Body of pancreas (tissue), 4 donors: ENCODE measurements around the gene GSG1L. TPM values are rescaled to one million over a fixed set of nuclear protein-coding genes. Genes with fewer than 3 reads are reported as not detected.

Source experiments
- ATAC-seq: fragments of 150-250 bp; one replicate; pipeline ENCODE4 v1.9.1; 2016
- DNase-seq, 4 donors: peaks; one replicate each; pipeline ENCODE4 v3.0.0-alpha.2; 2019
- H3K27ac ChIP-seq, 4 donors: fragments of 200-600 bp; sonication (generic); 1 replicate in 3 of 4; 2 replicates in 1 of 4; pipeline versions ENCODE4 v1.5.1 to v1.6.1; 2016 to 2019; ENCODE audit warnings: mild to moderate bottlenecking in 1 of 4, mixed read lengths in 1 of 4, moderate library complexity in 1 of 4
- H3K27me3 ChIP-seq, 2 donors: fragments of 200-600 bp; sonication (generic); one replicate each; pipeline ENCODE4 v1.6.0; 2016; ENCODE audit warnings: mild to moderate bottlenecking in 1 of 2
- H3K36me3 ChIP-seq, 2 donors: fragments of 200-600 bp; sonication (generic); replicated peaks in 1 of 2; 2 replicates each; pipeline ENCODE4 v1.5.1; 2016; ENCODE audit warnings: low read depth in 2 of 2; ENCODE audit not compliant: insufficient read depth in 1 of 2
- H3K4me1 ChIP-seq: fragments of 200-600 bp; sonication (generic); one replicate; pipeline ENCODE4 v1.6.0; 2016
- H3K4me3 ChIP-seq, 2 donors: fragments of 200-600 bp; sonication (generic); 1 replicate in 1 of 2; 2 replicates in 1 of 2; pipeline ENCODE4 v1.5.1; 2016 to 2019
- H3K9me3 ChIP-seq, 3 donors: fragments of 200-600 bp; sonication (generic); 1 replicate in 2 of 3; 2 replicates in 1 of 3; pipeline ENCODE4 v1.5.1; 2016
- POLR2A ChIP-seq, 3 donors: fragments of 450-650 bp; IDR thresholded peaks; one replicate each; pipeline ENCODE4 v1.6.1; 2016; ENCODE audit warnings: antibody characterized with exemption in 3 of 3, mild to moderate bottlenecking in 2 of 3
- WGBS, 2 donors: methylation state at CpG; one replicate each; pipeline ENCODE4 v1.1.5; 2017; 5-methylcytosine and 5-hydroxymethylcytosine counted together
- intact Hi-C: fragments of 100-400 bp; cut with DNase I; formaldehyde crosslinking; loops from one replicate; pipeline ENCODE4 v1.15.1; 2023
- total RNA-seq, 2 donors: library from RNA; depleted of rRNA; stranded (reverse); fragments of >200 nt; gene quantifications; one replicate each; pipeline ENCODE4 v1.1.0, GENCODE V29; 2016
- TF ChIP-seq, protein P1 (sequence below), 7 experiments: fragments of 450-650 bp in 4 of 7; fragments of 200-600 bp in 3 of 7; sonication (generic) in 3 of 7; IDR thresholded peaks; one replicate each; pipeline ENCODE4 v1.5.1; 2016 to 2019; ENCODE audit warnings: antibody characterized with exemption in 7 of 7

Gene GSG1L
- total RNA-seq, 2 donors from 2014 or later, result not detected

DNA sequence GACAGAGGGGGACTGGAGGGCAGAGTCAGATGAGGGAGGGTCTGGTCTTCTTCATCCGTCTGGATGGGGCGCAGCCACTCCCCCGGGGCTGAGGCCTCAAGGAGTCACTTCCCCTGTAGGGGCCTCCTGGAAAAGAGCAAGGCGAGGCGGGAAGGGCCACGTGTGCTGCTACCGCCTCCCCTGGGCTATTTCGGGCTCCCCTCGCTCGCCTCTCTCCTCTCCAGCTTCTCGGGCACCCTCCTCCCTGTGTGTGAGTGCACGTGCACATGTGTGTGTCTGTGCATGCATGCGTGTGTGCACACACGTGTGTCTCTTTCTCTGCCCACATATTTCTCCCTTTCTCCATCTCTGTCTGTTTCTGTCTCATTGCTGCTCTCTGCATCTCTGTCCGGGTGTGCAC, 10.1 kb downstream of the GSG1L start:
- Histone ChIP-seq H3K27me3 (no peaks in the 10 kb centered on the region), H3K27ac (no peak overlapping the region), H3K4me1 (no peaks in the 10 kb centered on the region), H3K9me3 (no peaks in the 10 kb centered on the region), H3K36me3 (no peaks in the 10 kb centered on the region), H3K4me3 (no peak overlapping the region)
- DNase-seq, result no peak
- intact Hi-C loops, result no loop called here
- no peak for TF ChIP-seq POLR2A (IDR thresholded peaks at IDR 0.05)
- TF ChIP-seq, protein P1, sequence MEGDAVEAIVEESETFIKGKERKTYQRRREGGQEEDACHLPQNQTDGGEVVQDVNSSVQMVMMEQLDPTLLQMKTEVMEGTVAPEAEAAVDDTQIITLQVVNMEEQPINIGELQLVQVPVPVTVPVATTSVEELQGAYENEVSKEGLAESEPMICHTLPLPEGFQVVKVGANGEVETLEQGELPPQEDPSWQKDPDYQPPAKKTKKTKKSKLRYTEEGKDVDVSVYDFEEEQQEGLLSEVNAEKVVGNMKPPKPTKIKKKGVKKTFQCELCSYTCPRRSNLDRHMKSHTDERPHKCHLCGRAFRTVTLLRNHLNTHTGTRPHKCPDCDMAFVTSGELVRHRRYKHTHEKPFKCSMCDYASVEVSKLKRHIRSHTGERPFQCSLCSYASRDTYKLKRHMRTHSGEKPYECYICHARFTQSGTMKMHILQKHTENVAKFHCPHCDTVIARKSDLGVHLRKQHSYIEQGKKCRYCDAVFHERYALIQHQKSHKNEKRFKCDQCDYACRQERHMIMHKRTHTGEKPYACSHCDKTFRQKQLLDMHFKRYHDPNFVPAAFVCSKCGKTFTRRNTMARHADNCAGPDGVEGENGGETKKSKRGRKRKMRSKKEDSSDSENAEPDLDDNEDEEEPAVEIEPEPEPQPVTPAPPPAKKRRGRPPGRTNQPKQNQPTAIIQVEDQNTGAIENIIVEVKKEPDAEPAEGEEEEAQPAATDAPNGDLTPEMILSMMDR (IDR thresholded peaks at IDR 0.05), result no peak
- ATAC-seq, result no peak
- 24 to 27% methylated on average over 13 to 15 of the region's 15 CpGs for WGBS, 2 donors

DNA sequence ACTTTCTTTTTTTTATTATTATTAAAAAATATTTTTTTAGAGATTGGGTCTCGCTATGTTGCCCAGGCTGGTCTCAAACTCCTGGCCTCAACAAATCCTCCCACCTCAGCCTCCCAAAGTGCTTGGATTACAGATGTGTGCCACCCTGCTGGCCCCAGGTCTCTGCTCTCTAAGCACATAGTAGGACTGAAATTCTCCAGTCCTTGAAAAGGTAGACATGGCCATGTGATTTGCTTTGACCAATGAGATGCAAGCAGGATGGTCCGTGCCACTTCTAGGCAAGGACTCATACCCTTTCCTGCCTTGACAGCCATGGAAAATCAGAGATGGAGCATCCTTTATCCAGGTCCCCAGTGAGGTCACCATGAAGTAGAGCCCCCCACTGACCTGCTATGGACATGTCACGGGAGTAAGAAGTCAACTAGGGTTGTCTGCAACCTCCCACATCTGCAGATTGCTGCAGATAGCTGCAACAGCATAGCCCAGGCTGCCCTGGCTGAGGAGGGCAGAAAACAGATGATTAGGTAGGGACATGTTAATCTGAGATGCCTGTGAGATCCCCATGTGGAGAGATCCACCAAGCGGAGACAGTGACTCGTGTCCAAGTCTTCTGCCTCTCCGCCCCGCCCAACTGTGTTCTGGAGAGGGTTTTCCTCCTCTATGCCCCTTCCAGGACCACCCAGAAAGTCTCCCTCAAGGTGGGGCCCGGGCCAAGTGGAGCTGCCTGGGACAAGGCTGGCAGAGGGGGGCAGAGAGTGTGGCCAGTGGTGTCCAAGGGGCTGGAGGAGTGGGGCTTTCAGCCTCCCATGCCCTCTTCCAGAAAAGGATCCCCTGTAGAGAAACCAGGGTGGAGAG, 11.0 kb downstream of the GSG1L start:
- TF ChIP-seq, protein P1 (IDR thresholded peaks at IDR 0.05), result no peak
- no peak for TF ChIP-seq POLR2A (IDR thresholded peaks at IDR 0.05)
- Histone ChIP-seq H3K27ac (no peak overlapping the region), H3K27me3 (no peaks in the 10 kb centered on the region), H3K4me3 (no peak overlapping the region), H3K4me1 (no peaks in the 10 kb centered on the region), H3K36me3 (no peaks in the 10 kb centered on the region), H3K9me3 (no peaks in the 10 kb centered on the region)
- DNase-seq (no peak), ATAC-seq (no peak)
- intact Hi-C loops, result no loop called here
- WGBS, 2 donors, result 64 to 69% methylated on average over 7 to 8 of the region's 8 CpGs

DNA sequence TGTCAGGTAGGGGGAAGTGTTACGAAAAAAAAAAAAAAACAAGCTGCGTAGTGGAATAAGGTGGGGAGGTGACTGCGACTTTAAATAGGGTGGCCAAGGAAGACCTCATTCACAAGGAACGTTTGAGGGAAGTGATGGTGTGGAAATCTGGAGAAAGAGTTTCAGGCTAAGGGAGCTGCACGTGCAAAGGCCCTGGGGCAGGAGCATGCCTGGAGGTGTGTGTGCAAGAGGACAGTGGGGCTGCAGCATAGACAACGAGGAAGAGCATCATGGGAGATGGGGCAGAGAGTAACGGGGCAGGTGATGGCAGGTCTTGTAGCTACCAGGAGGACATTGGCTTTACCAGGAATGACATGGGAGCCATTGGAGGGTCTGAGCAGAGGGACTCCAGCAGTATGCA, 12.0 kb downstream of the GSG1L start:
- Histone ChIP-seq H3K4me3 (no peak overlapping the region), H3K9me3 (peaks cover 0 to 5% (median 0%) of the 10 kb centered on the region in 3 donors), H3K27ac (no peak overlapping the region), H3K4me1 (no peaks in the 10 kb centered on the region), H3K36me3 (no peaks in the 10 kb centered on the region), H3K27me3 (no peaks in the 10 kb centered on the region)
- ATAC-seq (no peak), DNase-seq (no peak)
- TF ChIP-seq, protein P1 (IDR thresholded peaks at IDR 0.05), result no peak
- TF ChIP-seq POLR2A (IDR thresholded peaks at IDR 0.05), result no peak
- WGBS, 2 donors, result 71 to 76% methylated on average over 7 of the region's 7 CpGs
- intact Hi-C loops, result no loop called here

DNA sequence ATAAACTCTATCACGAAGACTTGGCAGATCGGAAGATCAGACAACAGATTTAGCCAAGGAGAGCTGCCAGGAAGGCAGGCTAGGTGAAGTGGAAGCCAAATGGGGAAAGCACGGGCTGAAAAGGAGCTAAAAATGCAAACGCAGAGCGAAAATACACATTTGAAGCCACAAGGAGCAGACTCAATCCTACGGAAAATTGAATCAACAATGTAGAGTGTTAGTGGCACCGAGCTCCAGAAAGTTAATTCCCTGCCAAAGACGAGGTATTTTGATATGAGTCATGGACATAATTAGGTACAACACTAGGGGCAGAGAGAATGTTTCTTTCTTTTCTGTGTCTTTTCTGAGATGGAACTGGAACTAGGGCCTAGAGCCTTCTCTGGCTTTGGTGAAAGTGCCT, 20.7 kb downstream of the GSG1L start:
- H3K9me3 ChIP-seq, result peaks cover 0 to 6% (median 0%) of the 10 kb centered on the region in 3 donors
- H3K27ac ChIP-seq, result no peak overlapping the region
- intact Hi-C loops, result no loop called here
- H3K4me3 ChIP-seq, result no peak overlapping the region
- WGBS, 2 donors, result 63 to 64% methylated on average over 8 of the region's 8 CpGs
- no peaks in the 10 kb centered on the region for H3K27me3 ChIP-seq
- no peaks in the 10 kb centered on the region for H3K4me1 ChIP-seq
- H3K36me3 ChIP-seq, result no peaks in the 10 kb centered on the region
- ATAC-seq, result no peak
- no peak for DNase-seq
- TF ChIP-seq POLR2A (IDR thresholded peaks at IDR 0.05), result no peak
- TF ChIP-seq, protein P1 (IDR thresholded peaks at IDR 0.05), result no peak

DNA sequence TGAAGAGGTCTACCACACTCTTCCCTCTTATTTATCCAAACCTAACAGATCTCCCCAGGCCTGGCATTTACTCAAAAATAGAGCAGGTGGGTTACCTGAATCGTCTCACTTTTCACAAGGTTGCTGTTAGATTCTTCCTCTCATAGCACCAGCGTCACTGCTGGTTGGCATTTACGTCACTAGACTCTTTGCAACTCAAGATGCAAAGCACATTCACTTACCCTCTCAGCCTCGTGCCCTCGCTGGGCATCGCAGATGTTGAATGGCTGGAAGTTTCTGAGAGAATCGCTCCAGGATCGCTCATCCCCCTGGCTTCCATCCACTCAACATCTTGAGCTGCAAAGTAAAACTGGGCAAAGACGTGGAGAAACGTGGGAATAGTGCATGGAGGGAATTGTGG, 21.9 kb downstream of the GSG1L start:
- H3K36me3 ChIP-seq, result no peaks in the 10 kb centered on the region
- WGBS, 2 donors, result 63 to 69% methylated on average over 10 of the region's 10 CpGs
- DNase-seq (no peak), ATAC-seq (no peak)
- intact Hi-C loops, result no loop called here
- no peak overlapping the region for H3K27ac ChIP-seq
- no peak overlapping the region for H3K4me3 ChIP-seq
- peaks cover 0 to 2% (median 0%) of the 10 kb centered on the region in 3 donors for H3K9me3 ChIP-seq
- H3K4me1 ChIP-seq, result no peaks in the 10 kb centered on the region
- H3K27me3 ChIP-seq, result no peaks in the 10 kb centered on the region
- TF ChIP-seq POLR2A (IDR thresholded peaks at IDR 0.05), result no peak
- TF ChIP-seq, protein P1 (IDR thresholded peaks at IDR 0.05), result no peak
